MM.1S (cell line): Measurements from ENCODE around the gene TMEM143.

Experiments used
- CTCF ChIP-seq: fragments of 300-600 bp; sonication (generic); IDR thresholded peaks from 2 replicates; pipeline ENCODE4 v1.5.1; 2016; ENCODE audit warnings: antibody characterized with exemption, low read length, mixed read lengths
- EZH2 ChIP-seq: fragments of 300-600 bp; sonication (generic); optimal IDR thresholded peaks from 2 replicates; pipeline ENCODE3; 2017; ENCODE audit warnings: low read depth, mild to moderate bottlenecking, antibody characterized with exemption, low read length, mixed read lengths

- TF ChIP-seq EZH2 (no peak), CTCF (no peak)
Measured at GRCh38 chr19:48398375-48399235, 34.9 kb upstream of the TMEM143 start.
